HG02981 (cell line): ENCODE data around the gene SYT12.

Source experiments
- ATAC-seq: cut with Tn5 transposase; IDR thresholded peaks from one replicate; pipeline ENCODE4 v1.9.1; 2021; ENCODE audit warnings: mild to moderate bottlenecking, moderate library complexity; ENCODE audit not compliant: unreplicated experiment

Gene SYT12

DNA sequence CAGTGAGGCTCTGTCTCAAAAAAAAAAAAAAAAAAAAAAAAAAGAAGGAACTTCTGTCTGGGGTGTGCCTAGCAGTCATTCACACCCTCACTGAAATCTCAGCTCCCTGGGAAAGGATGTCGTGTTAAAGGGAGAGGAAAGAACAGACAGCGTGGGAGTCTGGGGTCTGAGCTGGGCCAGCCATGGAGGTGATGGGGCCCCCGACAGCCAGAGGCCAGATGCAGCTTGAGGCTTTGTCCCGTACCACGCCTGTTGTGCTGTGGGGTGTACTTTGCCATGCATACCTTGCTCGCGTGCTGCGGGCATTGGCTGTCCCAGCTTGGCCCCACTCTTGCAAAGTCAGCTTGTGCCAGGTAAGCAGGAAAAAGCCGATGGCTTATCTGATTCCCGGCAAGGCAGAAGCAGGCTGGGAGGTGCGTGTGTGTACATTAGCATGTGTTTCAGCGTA lies 4.6 kb downstream of the SYT12 start:
- no peak for ATAC-seq

DNA sequence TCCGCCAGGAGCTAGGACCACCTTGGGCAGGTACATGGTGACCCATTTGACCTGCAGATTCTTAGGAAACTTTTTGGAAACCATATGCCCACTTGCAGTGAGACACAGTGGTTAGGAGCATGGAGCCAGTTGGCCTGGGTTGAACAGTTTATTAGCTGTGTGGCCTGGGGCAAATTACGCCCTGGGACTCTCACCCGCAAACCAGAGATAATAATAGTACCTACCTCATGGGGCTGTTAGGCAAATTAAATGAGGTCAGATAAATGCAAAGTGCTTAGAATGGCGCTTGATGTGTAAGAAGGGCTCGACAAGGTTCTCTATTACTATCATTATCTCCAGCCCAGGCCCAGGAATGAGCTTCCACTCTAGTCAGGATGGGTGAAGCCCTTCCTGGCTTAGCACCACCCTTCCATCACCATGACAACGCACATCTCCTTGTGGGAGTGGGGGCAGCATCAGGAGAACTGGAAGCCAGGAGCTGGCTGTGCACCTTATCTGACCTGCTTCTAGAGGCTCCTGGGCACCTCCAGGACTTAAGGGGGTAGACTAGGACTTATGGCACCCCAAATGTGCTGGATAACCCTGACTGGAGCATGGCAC lies 5.1 kb downstream of the SYT12 start:
- ATAC-seq, result no peak

DNA sequence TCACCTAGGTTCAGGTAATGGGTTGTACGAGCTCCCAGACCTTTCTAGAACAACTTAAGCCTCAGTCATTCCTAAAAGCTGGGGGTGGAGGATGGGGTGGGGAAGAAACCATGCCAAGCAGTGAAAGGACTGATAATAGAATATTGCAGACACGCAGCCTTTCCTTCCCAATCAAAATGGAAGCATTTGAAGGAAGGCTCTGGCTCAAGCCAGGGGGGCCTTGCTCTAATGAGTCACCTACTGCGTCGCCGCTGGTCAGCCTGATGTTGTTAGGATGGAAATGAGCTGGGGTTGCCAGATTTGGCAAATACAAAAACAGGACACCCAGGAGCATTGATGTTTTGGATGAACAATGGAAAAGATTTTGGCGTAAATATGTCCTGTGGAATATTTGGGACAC lies 6.2 kb downstream of the SYT12 start:
- no peak for ATAC-seq

DNA sequence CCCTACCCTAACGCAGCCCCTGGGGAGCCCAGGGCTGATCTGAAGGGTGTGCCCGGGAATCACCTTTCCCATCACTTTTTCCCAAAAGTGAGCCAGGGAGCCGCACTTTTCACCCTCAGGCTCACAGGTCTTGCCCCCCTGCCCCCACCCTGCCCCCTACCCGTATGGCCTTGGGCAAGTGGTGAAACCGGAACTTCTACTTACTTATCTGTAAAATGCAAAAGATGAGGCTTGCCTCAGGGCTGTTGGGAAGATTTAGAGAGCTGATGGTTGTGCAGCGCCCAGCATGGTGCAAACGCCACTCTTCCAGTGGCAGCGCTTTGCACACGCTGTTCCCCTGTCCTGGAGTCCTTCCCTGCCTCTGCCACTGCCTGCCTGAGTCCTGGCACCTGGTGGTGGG lies 8.0 kb downstream of the SYT12 start:
- no peak for ATAC-seq

DNA sequence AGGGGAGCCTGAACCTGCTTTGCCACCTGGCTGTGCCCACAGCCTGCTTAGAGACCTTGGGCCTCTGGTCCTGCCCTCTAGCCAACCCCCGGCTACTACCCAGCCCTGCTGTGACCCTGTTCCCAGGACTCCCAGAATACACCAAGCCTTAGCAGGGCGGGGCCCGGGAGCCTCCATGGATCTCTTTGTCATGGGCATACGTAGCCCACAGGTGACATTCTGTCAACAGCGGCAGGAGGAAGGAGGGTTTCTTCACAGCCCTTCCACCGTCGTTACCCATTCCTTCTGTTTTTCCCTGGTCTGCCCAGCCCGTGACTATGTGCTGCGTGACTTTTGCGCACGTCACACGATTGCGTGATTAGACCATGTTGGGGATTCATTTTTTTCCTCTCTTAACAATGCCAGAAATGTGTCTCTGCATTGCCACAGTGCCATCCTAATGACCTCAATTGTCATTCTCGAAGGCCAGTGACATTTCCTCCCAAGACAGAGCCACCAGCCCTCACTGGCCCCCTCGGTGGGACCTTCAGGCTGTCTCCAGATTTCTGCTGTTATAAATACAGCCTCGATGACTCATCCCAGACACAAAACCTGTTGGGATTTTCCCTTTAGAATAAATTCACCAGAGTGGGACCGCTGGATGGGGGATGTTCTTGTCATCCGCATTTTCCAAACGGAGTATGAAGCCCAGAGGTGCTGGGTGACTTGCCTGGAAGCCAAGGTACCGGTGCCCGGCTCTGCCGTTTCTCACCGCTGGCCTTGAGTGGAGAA lies 9.0 kb downstream of the SYT12 start:
- no peak for ATAC-seq

DNA sequence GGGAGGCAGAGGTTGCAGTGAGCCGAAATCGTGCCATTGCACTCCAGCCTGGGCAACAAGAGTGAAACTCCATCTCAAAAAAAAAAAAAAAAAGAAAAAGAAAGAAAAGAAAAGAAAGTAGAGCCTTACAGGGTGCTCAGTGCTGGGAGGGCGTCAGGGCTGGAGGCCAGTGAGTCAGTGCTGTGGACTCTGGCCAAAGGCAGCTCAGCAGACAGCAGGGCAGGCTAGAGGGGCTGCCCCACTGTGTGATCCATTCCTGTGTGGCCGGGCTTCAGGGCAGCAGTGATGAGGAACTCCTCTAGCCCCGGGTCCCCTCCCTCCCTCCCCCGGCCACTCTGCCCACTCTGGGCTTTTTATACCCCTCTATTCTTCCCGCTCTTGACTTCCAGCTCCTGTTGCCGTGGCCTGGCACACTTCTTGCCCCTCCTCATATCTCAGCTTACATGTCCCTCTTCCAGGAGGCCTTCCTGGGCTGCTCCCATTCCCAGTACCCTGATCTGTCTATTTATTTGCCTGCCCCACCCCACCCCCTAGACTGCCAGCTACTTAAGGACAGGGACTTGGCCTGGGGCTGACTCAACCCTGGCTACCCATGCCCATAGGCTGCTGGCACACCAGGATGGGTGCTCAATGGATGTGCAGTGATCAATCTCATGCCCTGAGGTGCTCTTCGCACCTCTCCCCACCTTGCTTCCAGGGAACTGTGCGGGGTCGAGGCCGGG lies 10.1 kb downstream of the SYT12 start:
- ATAC-seq, result no peak

DNA sequence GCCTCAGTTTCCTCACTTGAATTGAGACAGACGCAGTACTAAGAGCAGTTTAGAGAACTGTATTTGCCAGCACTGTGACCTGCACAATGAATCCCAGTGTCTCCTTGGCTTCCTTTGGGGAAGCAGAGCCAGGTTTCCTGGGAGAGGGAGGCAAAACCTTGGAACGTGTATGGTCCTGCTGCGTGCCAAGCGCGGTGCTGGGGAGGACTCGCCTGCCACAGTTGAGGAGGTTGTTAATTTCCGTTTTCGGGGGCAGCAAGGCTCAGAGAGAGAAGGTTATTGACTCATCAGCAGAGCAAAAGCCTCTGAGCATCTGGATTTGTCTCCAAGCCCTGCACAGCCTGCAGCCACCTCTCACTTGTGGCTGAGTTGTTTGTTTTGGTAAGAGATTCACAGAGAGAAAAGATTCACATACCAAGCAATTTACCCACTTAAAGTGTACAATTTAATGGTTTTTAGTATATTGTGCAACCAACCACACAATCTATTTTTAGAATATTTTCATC lies 10.8 kb downstream of the SYT12 start:
- no peak for ATAC-seq

DNA sequence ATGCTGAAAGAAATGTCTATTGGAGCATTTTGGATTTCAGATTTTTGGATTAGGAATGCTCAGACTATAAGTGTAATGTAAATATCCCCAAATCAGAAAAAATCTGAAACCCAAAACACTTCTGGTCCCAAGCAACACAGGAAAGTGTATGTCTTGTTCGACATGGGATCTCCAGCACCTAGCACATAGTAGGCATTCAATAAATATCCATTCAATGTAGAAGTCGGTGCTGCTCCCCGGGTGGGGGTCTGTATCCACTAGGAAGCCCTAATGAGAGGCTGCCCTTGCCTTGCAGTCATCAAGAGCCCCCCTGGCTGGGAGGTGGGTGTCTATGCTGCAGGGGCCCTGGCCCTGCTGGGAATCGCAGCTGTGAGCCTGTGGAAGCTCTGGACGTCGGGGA lies 11.4 kb downstream of the SYT12 start:
- ATAC-seq, result no peak

DNA sequence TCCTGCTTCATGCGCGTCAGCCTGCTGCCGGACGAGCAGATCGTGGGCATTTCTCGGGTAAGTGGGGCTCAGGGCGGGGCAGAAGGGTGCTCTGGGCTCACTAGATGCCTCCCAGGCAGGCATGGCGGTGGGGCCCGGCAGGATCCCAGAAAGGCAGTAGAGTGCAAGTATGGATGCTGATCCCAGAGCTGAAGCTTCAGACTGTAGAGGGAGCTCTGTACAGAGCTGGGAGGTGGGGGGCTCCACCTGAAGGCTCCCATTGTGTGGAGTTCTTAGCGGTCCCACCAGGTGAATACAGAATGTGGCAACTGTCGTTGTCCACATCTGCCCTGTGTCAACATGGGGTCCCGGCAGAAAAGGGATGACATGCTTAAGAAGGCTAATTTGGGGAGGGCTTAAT lies 17.2 kb downstream of the SYT12 start:
- no peak for ATAC-seq

DNA sequence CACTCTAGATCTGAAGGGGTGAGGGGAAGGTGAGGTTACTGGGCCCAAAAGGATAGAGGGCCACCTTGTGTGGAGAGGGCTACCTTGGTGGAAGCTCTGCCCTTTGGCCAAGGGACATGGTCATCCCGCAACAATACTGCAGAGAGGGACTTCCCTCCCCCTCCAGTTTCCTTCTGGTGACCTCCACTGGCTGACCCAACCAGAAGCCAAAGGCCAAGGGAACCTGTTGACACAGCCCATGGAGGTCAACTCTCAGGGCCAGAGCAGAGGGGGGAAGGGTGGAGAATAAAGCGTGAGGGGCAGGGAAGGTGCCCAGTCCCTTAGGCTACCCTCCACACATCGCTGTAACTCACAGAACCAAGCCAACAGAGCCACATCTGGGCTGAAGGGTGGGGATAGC lies 18.7 kb downstream of the SYT12 start:
- ATAC-seq, result no peak

DNA sequence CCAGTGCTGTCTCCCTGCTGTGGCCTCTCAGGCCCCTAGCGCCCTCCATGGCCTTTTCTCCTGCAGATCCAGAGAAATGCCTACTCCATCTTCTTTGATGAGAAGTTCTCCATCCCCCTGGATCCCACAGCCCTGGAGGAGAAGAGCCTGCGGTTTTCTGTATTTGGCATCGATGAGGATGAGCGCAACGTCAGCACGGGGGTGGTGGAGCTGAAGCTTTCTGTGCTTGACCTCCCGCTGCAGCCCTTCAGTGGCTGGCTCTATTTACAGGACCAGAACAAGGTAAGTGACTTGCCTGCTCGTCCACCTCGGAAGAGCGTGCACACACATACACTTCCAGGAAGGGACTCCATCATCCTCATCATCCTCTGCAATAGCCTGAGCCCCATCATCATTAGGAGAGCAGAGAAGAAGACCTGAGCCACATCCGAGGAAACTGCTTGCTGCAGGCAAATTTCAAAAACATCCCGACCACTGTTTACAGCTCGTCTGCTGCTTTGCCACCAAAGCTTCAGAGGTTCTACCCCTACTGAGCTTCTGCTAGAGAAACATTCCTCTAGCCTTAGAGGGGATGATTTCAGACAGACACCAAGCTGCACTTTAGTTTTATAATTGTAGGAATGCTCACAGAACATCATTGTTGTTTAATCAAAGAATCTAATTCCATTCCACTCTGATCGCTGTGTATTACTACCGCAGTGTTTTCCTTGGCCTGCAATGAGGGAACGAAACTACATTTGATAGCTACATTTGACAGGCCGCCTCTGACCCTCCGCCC lies 20.8 kb downstream of the SYT12 start:
- no peak for ATAC-seq

DNA sequence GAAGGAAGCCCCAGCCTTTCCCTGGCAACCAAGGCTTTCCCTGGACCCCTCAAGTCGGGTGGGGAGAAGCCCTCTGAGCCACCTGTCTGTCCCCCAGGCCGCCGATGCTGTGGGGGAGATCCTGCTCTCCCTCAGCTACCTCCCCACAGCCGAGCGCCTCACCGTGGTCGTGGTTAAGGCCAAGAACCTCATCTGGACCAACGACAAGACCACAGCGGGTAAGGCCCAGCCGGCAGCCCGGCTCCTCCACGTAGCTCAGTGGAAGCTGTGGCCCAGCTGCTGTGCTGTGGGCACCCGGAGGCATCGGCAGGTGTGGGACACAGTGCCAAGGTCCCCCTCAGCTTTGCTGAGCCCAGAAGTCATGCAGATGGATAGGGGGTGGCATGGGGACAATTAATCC lies 21.6 kb downstream of the SYT12 start:
- ATAC-seq, result no peak

DNA sequence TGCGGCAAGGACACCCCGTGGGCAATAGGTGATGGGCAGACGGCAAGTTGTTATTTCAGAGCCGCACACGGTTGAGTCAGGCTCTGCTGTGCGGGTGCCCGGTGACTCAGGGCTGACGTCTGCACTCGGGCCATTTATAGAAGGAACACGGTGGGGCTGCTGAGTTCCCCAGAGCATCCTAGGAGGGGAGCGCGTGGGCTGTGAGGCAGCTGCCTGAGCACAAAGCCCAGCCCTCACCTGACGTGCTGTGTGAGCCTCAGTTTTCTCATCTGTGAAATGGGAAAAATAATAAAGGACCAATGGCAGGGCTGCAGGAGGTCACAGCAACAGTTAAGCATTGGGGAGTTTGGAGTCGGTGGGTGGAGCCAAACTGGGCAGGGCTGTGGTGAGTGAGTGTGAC lies 22.4 kb downstream of the SYT12 start:
- ATAC-seq, result no peak

DNA sequence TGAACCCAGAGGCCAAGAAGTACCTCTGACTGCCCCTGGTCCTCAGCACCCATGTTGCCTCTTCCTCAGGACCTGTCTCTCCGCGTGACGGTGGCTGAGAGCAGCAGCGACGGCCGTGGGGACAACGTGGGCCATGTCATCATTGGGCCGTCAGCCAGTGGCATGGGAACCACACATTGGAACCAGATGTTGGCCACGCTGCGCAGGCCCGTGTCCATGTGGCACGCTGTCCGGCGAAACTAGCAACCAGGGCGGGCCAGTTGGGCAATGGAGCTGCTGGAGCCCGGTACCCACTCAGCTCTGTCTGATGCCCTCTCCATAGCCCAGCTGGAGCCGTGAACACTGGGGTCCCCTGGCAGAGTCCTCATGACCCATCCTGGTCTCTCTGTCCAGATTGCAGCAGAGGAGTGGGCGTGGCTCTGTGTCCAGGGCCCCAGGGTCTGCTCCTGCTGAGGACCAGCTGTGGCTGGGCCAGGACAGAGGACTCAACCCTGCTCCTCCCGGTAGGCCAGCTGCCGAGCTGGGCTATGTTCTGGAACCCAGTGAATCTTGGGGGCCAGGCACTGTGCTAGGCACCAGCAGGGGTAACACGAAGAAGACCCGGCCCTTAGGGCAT lies 25.7 kb downstream of the SYT12 start:
- no peak for ATAC-seq

DNA sequence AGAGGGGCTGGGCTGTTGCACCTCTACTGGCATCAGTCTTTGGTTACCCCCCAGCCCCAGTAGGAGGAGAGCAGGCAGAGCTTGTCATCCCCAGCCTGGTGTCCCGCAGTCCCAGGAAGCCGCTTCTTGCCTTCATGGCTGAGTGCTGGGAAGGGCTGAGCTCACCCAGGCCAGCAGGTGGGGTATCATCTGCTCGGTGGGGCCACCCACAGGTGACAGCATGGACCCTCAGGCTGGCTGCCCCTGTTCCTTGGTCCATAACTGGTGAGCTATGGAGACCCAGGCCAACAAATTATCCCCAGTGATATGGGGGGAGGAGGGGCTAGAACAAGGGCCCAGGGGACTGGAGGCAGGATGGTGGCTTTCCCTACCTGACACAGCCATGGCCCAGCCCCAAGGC lies 27.2 kb downstream of the SYT12 start:
- no peak for ATAC-seq

DNA sequence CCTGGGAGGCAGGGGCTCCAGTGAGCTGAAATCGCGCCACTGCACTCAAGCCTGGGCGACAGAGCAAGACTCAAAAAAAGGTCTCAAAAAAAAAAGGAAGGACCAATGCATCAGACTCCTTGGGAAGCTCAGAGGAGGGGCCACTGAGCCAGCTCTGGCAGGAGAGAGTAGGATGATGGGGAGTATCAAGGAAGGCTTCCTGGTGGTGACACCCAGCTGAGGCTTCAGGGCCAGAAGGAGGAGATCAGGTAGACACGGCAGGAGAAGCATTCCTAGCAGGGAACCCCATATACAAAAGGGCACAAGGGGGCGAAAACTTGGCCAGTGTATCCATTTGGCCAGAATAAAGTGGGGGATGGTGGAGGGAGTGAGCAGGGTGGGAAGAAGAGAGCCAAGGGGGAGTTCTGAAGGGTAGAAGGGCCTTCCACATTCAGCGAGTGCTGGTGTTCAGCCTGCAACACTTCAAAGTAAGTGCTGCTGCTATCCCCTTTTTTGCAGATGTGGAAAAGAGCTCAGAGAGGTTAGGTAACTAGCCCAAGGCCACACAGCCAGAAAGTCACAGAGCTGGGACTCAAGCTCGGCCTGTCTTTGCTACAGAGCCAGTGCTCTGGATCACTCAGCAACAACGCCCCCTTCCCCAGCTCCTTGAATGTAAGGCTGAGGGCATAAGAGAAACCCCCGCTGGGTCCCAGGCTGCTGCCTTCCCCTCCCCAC lies 28.4 kb downstream of the SYT12 start:
- ATAC-seq, result no peak

DNA sequence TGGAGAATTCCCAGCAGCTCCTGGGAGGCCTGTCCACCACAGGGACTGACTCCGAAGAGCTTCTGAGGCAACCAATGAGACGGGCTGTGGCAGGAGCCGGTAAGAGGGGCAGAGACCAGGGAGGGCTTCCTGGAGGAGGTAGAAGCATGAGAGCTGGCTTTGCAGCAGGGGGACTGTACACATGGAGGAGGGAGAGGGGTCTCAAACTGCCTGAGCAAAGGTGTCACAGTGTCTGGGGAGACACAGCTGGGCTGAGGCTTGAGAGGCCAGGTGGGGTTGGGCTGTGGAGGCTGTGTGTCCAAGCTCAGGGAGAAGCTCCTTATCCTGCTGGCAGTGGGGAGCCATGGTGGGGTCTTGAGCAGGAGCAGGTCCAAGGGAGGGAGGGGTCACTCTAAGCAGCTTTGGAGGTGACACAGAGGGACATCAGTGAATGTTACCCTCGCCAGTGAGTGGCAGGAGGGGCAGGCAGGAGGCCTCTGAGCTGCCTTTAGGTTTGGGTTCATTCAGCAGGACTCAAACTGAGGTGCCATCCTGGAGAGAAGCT lies 29.1 kb downstream of the SYT12 start:
- ATAC-seq, result no peak

DNA sequence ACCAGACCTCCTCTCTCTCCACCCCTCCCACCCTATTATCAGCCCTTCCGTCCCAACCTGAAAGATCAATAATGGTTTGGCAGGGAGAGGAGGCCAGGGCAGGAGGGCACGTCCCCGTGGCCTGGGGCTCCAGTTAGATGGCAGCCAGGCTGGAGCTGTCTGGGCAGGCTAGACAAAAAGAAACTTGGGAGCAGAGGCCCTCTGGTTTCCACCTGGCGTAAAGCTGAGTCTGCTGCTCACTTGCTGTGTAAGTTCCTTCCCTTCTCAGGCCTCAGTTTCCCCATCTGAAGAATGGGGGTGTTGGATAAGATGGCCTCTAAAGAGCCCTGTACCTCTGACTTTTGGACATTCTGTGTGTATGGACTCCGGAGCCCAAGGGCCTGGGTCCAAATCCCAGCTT lies 30.0 kb downstream of the SYT12 start:
- no peak for ATAC-seq

DNA sequence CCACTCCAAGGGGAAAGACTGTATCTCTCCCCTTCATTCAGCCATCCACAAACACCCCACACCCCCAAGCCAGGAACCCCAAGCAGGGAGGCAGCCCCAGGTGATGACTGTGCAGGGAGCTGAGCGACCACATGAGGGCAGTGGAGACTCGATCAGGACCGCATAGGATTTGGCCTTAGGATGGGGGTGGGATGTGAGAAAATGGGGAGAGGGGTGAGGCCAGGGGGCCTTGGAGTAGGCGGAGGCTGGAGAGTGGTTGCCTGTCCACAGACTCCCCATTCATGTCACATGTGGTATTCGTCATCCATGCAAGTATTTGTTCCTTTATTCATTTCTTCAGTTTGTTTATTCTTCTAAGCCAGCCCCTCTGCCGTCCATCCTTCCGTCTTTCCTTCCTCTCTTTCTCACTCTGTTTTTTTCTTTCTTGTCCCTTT lies 31.0 kb downstream of the SYT12 start:
- ATAC-seq, result no peak

DNA sequence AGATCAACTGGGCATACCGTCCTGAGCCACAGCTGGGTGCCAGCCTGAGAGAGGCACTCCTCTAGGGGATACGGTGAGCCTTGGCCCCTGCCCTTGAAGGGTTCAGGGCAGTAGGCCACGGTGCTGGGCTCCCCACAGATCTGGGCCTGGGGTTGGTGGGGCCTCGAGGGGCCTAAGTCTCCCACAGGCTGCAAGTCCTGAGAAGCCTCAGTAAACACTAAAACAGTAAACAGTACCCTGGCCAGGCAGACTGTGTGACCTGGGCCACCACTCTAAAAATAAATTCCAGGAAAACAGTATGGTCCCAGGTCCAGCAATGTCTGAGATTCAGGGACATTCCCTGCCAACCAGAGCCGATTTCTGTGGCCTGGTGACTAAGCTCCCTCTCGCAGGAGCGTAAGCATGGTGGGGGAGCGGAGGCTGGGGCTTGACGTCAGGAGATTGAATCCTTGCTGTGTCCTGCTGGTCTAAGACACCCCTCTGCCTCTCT lies 31.5 kb downstream of the SYT12 start:
- ATAC-seq, result no peak
